ENCODE data around the gene PPIH. TPM values are rescaled to one million over a fixed set of nuclear protein-coding genes. Genes with fewer than 3 reads are reported as not detected.

PPIH gene
- total and polyA plus RNA-seq, 2 of the 13 experiments (the other 11 are each of a cell fraction or from before 2014, with no cell fraction given), result 29.9 to 72.6 TPM

- no peak for TF ChIP-seq ZNF646 (CRISPR knock-in tag; IDR thresholded peaks at IDR 0.05)
- TF ChIP-seq, protein P1, sequence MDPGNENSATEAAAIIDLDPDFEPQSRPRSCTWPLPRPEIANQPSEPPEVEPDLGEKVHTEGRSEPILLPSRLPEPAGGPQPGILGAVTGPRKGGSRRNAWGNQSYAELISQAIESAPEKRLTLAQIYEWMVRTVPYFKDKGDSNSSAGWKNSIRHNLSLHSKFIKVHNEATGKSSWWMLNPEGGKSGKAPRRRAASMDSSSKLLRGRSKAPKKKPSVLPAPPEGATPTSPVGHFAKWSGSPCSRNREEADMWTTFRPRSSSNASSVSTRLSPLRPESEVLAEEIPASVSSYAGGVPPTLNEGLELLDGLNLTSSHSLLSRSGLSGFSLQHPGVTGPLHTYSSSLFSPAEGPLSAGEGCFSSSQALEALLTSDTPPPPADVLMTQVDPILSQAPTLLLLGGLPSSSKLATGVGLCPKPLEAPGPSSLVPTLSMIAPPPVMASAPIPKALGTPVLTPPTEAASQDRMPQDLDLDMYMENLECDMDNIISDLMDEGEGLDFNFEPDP (CRISPR knock-in tag; conservative IDR thresholded peaks at IDR 0.05), result no peak
- TF ChIP-seq, protein P2, sequence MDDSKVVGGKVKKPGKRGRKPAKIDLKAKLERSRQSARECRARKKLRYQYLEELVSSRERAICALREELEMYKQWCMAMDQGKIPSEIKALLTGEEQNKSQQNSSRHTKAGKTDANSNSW (CRISPR knock-in tag; IDR thresholded peaks at IDR 0.05; ENCODE audit: borderline replicate concordance), result no peak
- 0 out of 2 replicates have a peak, but pooled peaks have one; percentile 50 for TF ChIP-seq ZNF468 (CRISPR knock-in tag; IDR thresholded peaks at IDR 0.05)
- peak; percentile 82; the same call in 1 of the 2 replicates for TF ChIP-seq PCBP1 (IDR thresholded peaks at IDR 0.05; ENCODE audit: borderline replicate concordance, low read depth, low read length)
- TF ChIP-seq ZNF503 (CRISPR knock-in tag; IDR thresholded peaks at IDR 0.05), result peak; percentile 45; the same call in 1 of the 2 replicates
- TF ChIP-seq RBM22 (optimal IDR thresholded peaks at IDR 0.05; ENCODE audit: low read length), result peak; percentile 31
- peak; percentile 94 for TF ChIP-seq THAP11 (CRISPR knock-in tag; IDR thresholded peaks at IDR 0.05)
- TF ChIP-seq SMYD3 (CRISPR knock-in tag; IDR thresholded peaks at IDR 0.05), result peak; percentile 84
- no peak for TF ChIP-seq ZFP62 (CRISPR knock-in tag; IDR thresholded peaks at IDR 0.05)
- TF ChIP-seq NFYC (CRISPR knock-in tag; IDR thresholded peaks at IDR 0.05), result peak; percentile 58; the same call in 1 of the 2 replicates
- TF ChIP-seq, protein P3, sequence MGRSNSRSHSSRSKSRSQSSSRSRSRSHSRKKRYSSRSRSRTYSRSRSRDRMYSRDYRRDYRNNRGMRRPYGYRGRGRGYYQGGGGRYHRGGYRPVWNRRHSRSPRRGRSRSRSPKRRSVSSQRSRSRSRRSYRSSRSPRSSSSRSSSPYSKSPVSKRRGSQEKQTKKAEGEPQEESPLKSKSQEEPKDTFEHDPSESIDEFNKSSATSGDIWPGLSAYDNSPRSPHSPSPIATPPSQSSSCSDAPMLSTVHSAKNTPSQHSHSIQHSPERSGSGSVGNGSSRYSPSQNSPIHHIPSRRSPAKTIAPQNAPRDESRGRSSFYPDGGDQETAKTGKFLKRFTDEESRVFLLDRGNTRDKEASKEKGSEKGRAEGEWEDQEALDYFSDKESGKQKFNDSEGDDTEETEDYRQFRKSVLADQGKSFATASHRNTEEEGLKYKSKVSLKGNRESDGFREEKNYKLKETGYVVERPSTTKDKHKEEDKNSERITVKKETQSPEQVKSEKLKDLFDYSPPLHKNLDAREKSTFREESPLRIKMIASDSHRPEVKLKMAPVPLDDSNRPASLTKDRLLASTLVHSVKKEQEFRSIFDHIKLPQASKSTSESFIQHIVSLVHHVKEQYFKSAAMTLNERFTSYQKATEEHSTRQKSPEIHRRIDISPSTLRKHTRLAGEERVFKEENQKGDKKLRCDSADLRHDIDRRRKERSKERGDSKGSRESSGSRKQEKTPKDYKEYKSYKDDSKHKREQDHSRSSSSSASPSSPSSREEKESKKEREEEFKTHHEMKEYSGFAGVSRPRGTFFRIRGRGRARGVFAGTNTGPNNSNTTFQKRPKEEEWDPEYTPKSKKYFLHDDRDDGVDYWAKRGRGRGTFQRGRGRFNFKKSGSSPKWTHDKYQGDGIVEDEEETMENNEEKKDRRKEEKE (IDR thresholded peaks at IDR 0.05), result no peak
- peak; percentile 88 for TF ChIP-seq TGIF2 (CRISPR knock-in tag; IDR thresholded peaks at IDR 0.05)
- peak; percentile 87 for TF ChIP-seq TAF1 (CRISPR knock-in tag; IDR thresholded peaks at IDR 0.05)
These were observed at the start of gene PPIH (continued) for GRCh38 chr1:42657981-42658876.
